Dendritic cell treated with granulocyte-macrophage colony-stimulating factor and Interleukin-4, amounts not matched to agents 40 ng/mL and 50 ng/mL, for 4 days (primary cell): ENCODE results near the gene VTN.
A peak's percentile ranks its signal among the peaks of the same experiment; 100 is the strongest.
"Not testable (repeated sequence)": the region's sequence is repeated elsewhere in the genome, so short reads cannot be mapped to it uniquely, and the experiment has no call there.

Source experiments
- H3K27ac Mint-ChIP-seq: one replicate; pipeline ENCODE4 v1.8.0; 2022; ENCODE audit warnings: mild to moderate bottlenecking, mixed read lengths
- H3K27me3 Mint-ChIP-seq: one replicate; pipeline ENCODE4 v1.8.0; 2022; ENCODE audit warnings: mild to moderate bottlenecking, mixed read lengths
- H3K36me3 Mint-ChIP-seq: one replicate; pipeline ENCODE4 v1.8.0; 2022; ENCODE audit warnings: low read depth, mixed read lengths
- H3K4me1 Mint-ChIP-seq: one replicate; pipeline ENCODE4 v1.8.0; 2022; ENCODE audit warnings: low read depth, mixed read lengths
- H3K4me3 Mint-ChIP-seq: one replicate; pipeline ENCODE4 v1.8.0; 2022; ENCODE audit warnings: mild to moderate bottlenecking, moderate library complexity, mixed read lengths
- H3K9me3 Mint-ChIP-seq: one replicate; pipeline ENCODE4 v1.8.0; 2022; ENCODE audit warnings: mixed read lengths
- intact Hi-C: fragments of 100-400 bp; cut with micrococcal nuclease; formaldehyde crosslinking; loops from one replicate; pipeline ENCODE4 v1.15.0; 2022

VTN gene

DNA sequence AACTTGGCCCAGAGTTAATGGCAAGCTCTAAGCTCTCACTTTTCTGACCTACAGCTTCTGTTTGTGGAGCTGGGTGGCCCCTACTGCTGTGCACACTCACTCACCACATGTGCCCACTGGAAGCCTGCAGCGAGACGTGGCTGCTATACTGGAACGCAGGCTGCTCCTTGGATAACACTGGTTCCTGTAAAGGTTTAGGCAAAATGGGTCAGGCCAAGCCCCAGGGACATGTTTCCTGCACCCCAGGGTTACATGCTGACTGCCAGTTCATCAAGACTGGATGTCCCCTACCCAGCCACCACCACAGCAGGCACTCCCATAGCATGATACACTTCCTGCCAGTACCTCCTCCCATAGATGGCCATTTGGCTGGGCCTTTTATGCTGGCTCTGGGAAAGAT lies 21.1 kb downstream of the VTN start:
- peaks cover 100% of the 10 kb centered on the region for H3K36me3 Mint-ChIP-seq
- H3K27me3 Mint-ChIP-seq: no peaks in the 10 kb centered on the region
- intact Hi-C loops: no loop called here
- H3K27ac Mint-ChIP-seq: no peak overlapping the region
- no peak overlapping the region for H3K4me3 Mint-ChIP-seq
- H3K9me3 Mint-ChIP-seq: no peaks in the 10 kb centered on the region
- no peaks in the 10 kb centered on the region for H3K4me1 Mint-ChIP-seq

GRCh38 chr17:28347261-28347891 lies 22.7 kb downstream of the VTN start:
- peaks cover 100% of the 10 kb centered on the region for H3K36me3 Mint-ChIP-seq
- intact Hi-C loops: no loop called here
- H3K4me3 Mint-ChIP-seq: no peak overlapping the region
- no peaks in the 10 kb centered on the region for H3K27me3 Mint-ChIP-seq
- no peaks in the 10 kb centered on the region for H3K4me1 Mint-ChIP-seq
- H3K27ac Mint-ChIP-seq: no peak overlapping the region
- H3K9me3 Mint-ChIP-seq: no peaks in the 10 kb centered on the region

GRCh38 chr17:28346746-28347246 lies 23.3 kb downstream of the VTN start:
- Mint-ChIP-seq H3K9me3 (no peaks in the 10 kb centered on the region), H3K36me3 (peaks cover 100% of the 10 kb centered on the region), H3K27ac (no peak overlapping the region), H3K27me3 (no peaks in the 10 kb centered on the region), H3K4me3 (no peak overlapping the region), H3K4me1 (no peaks in the 10 kb centered on the region)
- intact Hi-C loops: no loop called here

DNA sequence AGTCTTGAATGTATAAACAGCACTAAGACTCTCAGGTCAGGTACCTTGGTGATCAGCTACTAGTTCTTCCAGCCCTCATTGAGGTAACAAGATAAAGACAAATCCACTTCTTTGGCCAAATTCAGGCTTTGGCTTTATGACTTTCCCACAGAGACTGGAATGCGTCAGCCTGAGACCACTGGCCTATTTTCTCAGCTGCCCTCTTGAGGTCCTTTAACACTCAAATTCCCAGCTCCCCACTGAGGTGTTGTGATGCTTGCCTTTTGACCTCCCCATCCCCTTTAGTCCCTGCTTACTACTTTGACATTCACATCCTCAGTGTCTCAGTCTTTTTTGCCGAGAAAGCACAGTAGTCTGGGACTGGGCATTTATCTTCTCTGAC lies 23.9 kb downstream of the VTN start:
- no peak overlapping the region for H3K4me3 Mint-ChIP-seq
- peaks cover 100% of the 10 kb centered on the region for H3K36me3 Mint-ChIP-seq
- H3K9me3 Mint-ChIP-seq: no peaks in the 10 kb centered on the region
- intact Hi-C loops: no loop called here
- H3K27me3 Mint-ChIP-seq: no peaks in the 10 kb centered on the region
- no peaks in the 10 kb centered on the region for H3K4me1 Mint-ChIP-seq
- no peak overlapping the region for H3K27ac Mint-ChIP-seq

DNA sequence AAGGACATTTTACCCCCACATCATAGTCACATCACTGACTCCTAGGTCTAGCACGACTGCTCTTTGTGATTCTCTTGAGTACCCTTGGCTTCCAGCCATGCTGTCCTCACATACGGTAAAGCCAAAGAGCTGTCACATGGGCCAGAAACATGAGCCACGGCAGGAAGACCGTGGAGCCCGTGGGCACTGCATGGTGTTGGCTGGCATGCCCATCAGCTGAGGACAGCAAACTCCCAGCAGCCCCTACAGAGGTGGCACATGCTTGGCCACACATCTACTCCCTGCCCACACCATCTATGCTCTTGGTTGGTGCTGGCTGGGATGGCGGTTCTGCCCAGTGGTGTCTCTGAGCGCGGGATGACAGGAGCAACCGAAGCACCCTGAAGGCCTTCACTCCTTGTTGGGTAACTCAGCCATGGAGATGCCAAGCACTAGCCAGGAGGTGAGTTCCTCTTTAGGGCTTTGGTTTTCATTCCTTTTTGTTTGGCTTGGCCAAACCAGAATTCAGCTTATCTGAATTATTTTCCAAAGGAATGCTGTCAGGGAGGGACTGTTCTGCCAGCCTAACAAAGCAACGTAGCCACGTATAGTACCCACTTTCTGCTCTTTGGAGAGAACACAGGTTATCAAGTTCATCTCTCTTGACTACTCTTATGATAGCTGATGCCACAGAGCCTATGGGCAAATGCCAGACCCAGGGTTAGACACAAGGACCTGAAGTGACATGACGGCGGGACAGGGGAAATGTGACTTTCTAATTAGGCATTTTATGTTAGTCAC lies 24.5 kb downstream of the VTN start:
- Mint-ChIP-seq H3K4me3 (no peak overlapping the region), H3K36me3 (peaks cover 100% of the 10 kb centered on the region), H3K27ac (no peak overlapping the region), H3K4me1 (no peaks in the 10 kb centered on the region), H3K27me3 (no peaks in the 10 kb centered on the region), H3K9me3 (no peaks in the 10 kb centered on the region)
- intact Hi-C loops: no loop called here

GRCh38 chr17:28344435-28344901 lies 25.6 kb downstream of the VTN start:
- peaks cover 100% of the 10 kb centered on the region for H3K36me3 Mint-ChIP-seq
- no peak overlapping the region for H3K27ac Mint-ChIP-seq
- no peak overlapping the region for H3K4me3 Mint-ChIP-seq
- H3K4me1 Mint-ChIP-seq: no peaks in the 10 kb centered on the region
- no peaks in the 10 kb centered on the region for H3K27me3 Mint-ChIP-seq
- H3K9me3 Mint-ChIP-seq: no peaks in the 10 kb centered on the region
- intact Hi-C loops: no loop called here

- no peak overlapping the region for H3K27ac Mint-ChIP-seq
- H3K27me3 Mint-ChIP-seq: no peaks in the 10 kb centered on the region
- peaks cover 100% of the 10 kb centered on the region for H3K36me3 Mint-ChIP-seq
Measured at GRCh38 chr17:28344011-28344410, 26.1 kb downstream of the VTN start.

GRCh38 chr17:28343491-28343932 lies 26.6 kb downstream of the VTN start:
- Mint-ChIP-seq H3K9me3 (no peaks in the 10 kb centered on the region), H3K4me1 (peaks cover 2% of the 10 kb centered on the region), H3K4me3 (no peak overlapping the region), H3K27ac (no peak overlapping the region), H3K36me3 (peaks cover 96% of the 10 kb centered on the region), H3K27me3 (no peaks in the 10 kb centered on the region)
- intact Hi-C loops: no loop called here

More at GRCh38 chr17:28344011-28344410, 26.1 kb downstream of the VTN start:
- Mint-ChIP-seq H3K4me1 (no peaks in the 10 kb centered on the region), H3K9me3 (no peaks in the 10 kb centered on the region), H3K4me3 (no peak overlapping the region)
- intact Hi-C loops: no loop called here

- peaks cover 14% of the 10 kb centered on the region for H3K4me1 Mint-ChIP-seq
- H3K9me3 Mint-ChIP-seq: no peaks in the 10 kb centered on the region
- intact Hi-C loops: no loop called here
- no peak overlapping the region for H3K27ac Mint-ChIP-seq
- H3K36me3 Mint-ChIP-seq: peaks cover 90% of the 10 kb centered on the region
- H3K27me3 Mint-ChIP-seq: no peaks in the 10 kb centered on the region
- no peak overlapping the region for H3K4me3 Mint-ChIP-seq
Measured at GRCh38 chr17:28342313-28342712, 27.8 kb downstream of the VTN start.

DNA sequence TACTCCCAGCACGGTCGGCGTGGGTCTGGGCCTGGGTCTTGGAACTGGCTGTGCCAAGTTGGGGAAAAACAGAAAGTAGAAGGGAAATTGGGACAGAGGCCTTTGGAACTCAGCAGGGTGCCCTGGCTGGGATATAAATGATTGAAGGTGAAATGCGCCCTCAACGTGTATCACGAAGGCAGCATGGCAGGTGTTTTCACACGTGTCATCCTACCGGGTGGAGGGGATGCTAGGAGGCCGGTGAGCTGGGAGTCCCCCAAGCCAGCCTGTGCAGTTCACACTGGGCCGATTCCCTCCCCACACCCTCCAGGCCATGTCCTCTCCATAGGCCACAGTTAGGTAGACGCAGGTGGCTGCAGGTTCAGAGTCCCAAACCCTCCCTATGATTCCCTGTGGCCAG lies 28.6 kb downstream of the VTN start:
- H3K27ac Mint-ChIP-seq: no peak overlapping the region
- H3K27me3 Mint-ChIP-seq: no peaks in the 10 kb centered on the region
- no peaks in the 10 kb centered on the region for H3K9me3 Mint-ChIP-seq
- intact Hi-C loops: no loop called here
- H3K4me1 Mint-ChIP-seq: peaks cover 21% of the 10 kb centered on the region
- H3K36me3 Mint-ChIP-seq: peaks cover 82% of the 10 kb centered on the region
- H3K4me3 Mint-ChIP-seq: no peak overlapping the region

DNA sequence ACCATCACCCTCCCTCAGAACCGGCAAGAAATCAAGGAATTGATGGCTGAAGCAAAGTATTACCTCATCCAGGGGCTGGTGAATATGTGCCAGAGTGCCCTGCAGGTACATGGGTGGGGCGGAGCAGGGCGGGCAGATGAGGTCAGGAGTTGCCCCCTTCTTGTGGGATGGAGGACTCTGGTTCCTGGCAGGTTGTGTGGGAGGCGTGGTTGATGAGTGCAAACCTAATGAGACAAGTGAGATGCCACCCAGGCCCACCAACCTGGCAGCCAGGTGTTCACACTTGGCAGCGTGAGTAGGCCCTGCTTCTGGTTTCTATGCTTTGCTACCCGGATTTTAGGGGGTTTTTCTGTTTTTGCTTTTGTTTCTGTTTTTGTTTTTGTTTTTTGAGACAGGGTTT lies 29.7 kb downstream of the VTN start:
- Mint-ChIP-seq H3K9me3 (no peaks in the 10 kb centered on the region), H3K27me3 (no peaks in the 10 kb centered on the region), H3K27ac (peak overlapping the region; percentile 13), H3K36me3 (peaks cover 79% of the 10 kb centered on the region), H3K4me3 (no peak overlapping the region), H3K4me1 (peaks cover 26% of the 10 kb centered on the region)
- intact Hi-C loops: no loop called here

GRCh38 chr17:28339431-28339830 lies 30.7 kb downstream of the VTN start:
- H3K9me3 Mint-ChIP-seq: no peaks in the 10 kb centered on the region
- intact Hi-C loops: no loop called here

GRCh38 chr17:28338769-28339212 lies 31.3 kb downstream of the VTN start:
- H3K9me3 Mint-ChIP-seq, H3K4me3 Mint-ChIP-seq, H3K27ac Mint-ChIP-seq, intact Hi-C loops, H3K27me3 Mint-ChIP-seq: not testable (repeated sequence)
- Mint-ChIP-seq H3K4me1 (peaks cover 38% of the 10 kb centered on the region), H3K36me3 (peaks cover 72% of the 10 kb centered on the region)

More at GRCh38 chr17:28339431-28339830, 30.7 kb downstream of the VTN start:
- Mint-ChIP-seq H3K36me3 (peaks cover 78% of the 10 kb centered on the region), H3K4me3 (no peak overlapping the region), H3K4me1 (peaks cover 31% of the 10 kb centered on the region), H3K27ac (no peak overlapping the region), H3K27me3 (no peaks in the 10 kb centered on the region)

DNA sequence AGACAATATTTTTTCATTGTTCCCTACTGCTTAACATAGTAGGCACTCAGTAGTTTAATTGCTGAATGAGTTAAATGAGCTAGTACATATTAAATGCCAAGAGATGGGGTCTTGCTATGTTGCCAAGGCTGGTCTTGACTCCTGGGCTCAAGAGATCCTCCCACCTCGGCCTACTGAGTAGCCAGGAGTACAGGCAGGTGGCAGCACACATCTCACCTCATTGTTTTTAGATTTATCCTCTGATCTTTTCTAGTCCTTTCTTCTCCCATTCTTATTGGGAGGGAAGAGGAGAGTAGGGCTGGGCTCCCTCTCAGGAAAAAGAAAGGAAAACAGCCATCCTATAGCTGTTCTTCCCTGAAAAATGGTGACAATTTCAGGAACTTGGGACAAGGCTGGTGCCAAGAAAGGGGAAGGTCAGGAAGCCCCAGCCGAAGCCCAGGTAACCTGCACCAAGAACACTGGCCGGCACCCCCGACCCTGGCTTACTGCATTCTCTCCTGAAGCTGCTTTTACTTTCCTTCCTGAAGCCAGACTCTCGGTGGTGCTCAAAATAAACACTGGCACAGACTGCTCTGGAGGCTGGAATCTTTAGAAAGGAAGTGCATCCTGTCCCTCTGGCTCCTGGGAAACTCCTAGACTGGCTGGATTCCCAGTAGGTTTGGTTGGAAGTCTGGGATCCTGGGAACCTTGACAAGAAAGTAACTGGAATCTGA lies 31.9 kb downstream of the VTN start:
- H3K27me3 Mint-ChIP-seq: no peaks in the 10 kb centered on the region
- no peak overlapping the region for H3K27ac Mint-ChIP-seq
- no peak overlapping the region for H3K4me3 Mint-ChIP-seq
- H3K36me3 Mint-ChIP-seq: peaks cover 66% of the 10 kb centered on the region
- intact Hi-C loops: no loop called here
- no peaks in the 10 kb centered on the region for H3K9me3 Mint-ChIP-seq
- H3K4me1 Mint-ChIP-seq: peaks cover 44% of the 10 kb centered on the region
